ENCODE results near the gene N4BP2.

Gene N4BP2

GRCh38 chr4:40152637-40153036, 96.0 kb downstream of the N4BP2 start:
- no peak for DNase-seq (ENCODE audit: low read depth)

DNA sequence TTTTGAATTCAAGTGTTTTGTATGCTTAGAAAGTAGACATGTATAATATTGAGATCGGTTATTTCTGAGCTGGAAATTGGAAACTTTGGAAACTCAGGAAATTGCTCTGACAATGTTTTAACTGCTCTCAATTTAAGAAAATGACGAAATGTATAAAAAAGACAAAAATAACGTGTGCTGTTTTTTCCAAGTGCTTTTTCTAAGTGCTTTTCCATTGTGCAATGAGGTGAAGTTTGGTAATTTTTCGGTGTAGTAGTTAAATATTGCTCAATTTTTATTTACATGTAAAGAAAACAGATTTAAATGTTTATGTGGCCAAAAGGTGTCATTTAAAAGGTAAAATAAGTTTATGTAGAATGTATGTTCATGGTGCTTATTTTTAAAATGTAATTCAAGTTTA, 100.8 kb downstream of the N4BP2 start:
- no peak for DNase-seq (ENCODE audit: low read depth)

- no peak for DNase-seq (ENCODE audit: low read depth)
These were observed 103.6 kb downstream of the N4BP2 start for GRCh38 chr4:40160258-40160657.

- DNase-seq (ENCODE audit: low read depth) = no peak
These were observed 107.8 kb downstream of the N4BP2 start for GRCh38 chr4:40164459-40164858.

DNA sequence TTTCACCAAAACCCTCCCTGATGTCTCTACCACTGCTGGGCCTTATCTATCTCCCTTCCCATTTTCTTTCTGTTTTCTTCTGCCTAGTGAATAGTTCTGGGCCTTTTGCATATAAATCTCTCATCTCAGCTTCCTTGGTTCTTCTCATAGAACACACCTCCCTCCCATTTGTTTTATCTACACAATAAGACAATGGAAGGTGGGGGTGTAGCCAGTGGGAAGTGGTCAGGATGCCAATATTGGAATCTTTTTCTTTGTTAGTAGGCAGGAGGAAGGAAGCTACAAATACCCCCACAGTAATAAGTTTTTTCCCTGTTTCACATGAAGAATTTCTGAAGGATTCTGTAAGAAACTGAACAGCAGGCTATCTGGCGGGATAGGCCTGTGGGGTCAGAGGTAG, 109.3 kb downstream of the N4BP2 start:
- DNase-seq (ENCODE audit: low read depth) = no peak

DNA sequence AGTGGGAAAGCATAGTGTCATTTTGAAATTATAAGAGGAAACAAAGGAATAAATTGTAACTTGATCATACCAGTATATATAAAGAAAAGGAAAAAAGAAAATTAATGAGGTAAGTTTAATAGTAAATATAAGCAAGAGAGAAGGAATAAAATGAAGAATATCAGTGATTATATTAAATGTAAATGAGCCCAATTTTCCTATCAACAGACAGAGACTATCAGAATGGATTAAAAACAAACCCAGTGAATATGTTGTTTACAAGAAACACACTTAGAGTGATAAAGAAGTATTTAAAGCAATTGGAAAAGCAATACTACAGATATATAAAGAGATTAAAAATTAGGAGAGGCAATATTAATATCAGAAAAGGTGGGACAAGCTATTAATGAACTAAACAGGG, 111.4 kb downstream of the N4BP2 start:
- DNase-seq (ENCODE audit: low read depth) = no peak

DNA sequence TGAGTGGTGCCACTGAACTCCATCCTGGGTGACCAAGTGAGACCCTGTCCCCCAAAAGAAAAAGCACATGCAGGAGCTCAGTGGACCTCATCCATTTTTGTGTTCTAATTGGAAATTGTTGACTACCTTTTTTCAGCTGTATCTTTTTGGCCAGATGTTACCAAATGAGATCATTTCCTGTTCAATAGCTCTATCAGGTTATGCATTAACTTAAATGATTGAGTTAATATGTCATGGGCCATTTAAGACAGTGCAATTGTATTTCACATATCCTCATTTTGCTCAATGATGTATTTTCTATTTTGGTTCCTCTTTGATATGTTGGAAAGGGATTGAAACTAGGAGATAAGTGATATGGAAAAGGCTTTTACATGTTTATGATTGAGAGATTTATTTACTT, 113.9 kb downstream of the N4BP2 start:
- no peak for DNase-seq (ENCODE audit: low read depth)

DNA sequence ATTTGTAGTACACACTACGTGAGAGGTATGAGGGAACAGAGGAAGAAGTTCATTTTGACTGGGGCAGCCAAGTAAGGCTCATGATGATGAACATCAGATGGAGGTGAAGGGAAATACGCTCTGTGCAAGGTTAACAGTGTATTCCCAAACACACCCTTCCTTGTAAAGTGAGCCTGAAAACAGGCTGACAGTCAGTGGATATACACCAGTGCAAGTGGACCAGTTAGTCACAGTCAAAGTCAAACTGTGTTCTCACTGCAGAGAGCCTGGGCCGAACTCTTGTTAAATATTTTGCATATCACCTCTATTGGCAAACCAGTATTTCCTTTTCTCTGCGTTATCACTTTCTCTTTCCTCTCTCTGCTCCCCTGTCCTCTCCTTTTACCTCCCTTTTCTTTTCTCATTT, 116.8 kb downstream of the N4BP2 start:
- no peak for DNase-seq (ENCODE audit: low read depth)

DNA sequence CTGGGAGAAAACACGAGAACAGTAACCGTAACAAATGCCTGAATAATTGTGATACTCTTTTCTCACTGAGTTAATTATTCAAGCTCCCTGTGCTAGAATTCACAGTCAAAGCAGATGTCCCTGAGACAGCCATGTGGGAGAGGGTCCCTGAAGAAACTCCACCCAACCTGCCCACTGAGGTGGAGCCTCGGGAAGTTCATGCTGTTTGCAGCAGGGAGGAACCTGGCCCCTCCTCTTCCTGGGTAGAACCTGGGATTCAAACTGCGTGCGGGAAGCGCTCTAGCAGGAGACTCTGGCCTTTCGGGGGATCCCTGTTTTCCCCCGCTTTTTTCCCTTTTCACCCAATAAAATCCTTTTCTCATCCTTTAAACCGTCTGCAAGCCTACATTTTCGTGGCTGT, 120.0 kb downstream of the N4BP2 start:
- no peak for DNase-seq (ENCODE audit: low read depth)

GRCh38 chr4:40177591-40177990, 120.9 kb downstream of the N4BP2 start:
- DNase-seq (ENCODE audit: low read depth) = no peak

- DNase-seq (ENCODE audit: low read depth) = no peak
These were observed 122.0 kb downstream of the N4BP2 start for GRCh38 chr4:40178672-40179071.

DNA sequence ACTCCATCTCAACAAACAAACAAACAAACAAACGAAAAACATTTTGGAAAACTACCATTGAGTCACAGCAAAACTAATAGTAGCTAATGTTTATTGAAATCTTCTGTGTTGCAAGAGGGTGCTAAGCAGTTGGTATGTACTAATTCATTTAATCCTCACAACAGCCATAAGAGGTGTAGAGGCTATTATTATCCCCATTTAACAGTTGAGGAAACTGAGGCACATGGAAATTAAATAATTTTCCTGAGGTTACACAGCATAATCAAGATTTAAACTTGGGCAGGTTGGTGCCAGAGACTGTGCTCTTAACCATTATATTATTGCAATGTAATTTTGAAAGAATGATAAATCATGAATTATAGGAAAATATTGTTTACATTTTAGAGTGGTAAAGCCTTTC, 122.7 kb downstream of the N4BP2 start:
- no peak for DNase-seq (ENCODE audit: low read depth)

GRCh38 chr4:40180356-40180755, 123.7 kb downstream of the N4BP2 start:
- DNase-seq (ENCODE audit: low read depth) = no peak

GRCh38 chr4:40182001-40182400, 125.4 kb downstream of the N4BP2 start:
- no peak for DNase-seq (ENCODE audit: low read depth)

DNA sequence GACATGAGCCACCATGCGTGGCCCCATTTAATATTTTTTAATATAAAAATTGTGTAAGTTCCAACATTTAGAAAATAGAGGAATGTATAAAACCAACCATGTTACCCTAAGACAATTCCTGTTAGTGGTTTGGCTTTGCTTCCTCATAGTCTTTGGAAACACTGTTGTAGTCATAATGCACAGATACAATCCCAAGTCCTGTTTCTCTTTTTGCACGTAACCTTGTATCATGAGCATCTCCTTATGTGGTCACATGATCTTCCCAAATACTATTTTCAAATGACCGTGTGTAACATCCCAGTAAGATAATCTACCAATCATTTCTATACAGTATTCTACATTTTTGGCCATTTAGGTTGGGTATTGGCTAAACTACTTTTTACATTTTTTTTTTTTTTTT, 126.3 kb downstream of the N4BP2 start:
- DNase-seq (ENCODE audit: low read depth) = no peak

GRCh38 chr4:40183615-40184411, 127.2 kb downstream of the N4BP2 start:
- DNase-seq (ENCODE audit: low read depth) = no peak

- no peak for DNase-seq (ENCODE audit: low read depth)
These were observed 129.4 kb downstream of the N4BP2 start for GRCh38 chr4:40185830-40186664.

GRCh38 chr4:40186665-40187014, 130.0 kb downstream of the N4BP2 start:
- DNase-seq (ENCODE audit: low read depth) = no peak

DNA sequence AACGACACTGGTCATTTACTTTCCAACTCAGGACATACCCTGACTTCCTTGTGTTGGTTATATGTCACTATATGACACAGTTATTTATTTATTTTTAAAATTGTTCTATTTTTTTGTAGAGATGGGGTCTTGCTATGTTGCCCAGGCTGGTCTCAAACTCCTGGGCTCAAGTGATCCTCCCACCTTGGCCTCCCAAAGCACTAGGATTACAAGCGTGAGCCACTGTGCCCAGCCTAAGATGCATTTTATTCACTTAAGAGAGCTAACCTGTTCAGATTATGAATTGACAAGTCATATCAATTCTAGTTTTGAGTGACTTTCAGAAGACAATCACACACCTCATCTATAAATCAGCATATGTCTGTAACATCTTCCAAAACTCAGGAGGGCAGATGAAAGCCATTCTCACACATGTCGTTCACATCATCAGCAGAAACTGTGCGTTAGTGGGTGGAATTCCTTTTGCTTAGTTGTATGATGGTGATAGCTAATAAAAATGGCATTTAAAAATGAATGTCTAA, 130.8 kb downstream of the N4BP2 start:
- no peak for DNase-seq (ENCODE audit: low read depth)

GRCh38 chr4:40190019-40190418, 133.4 kb downstream of the N4BP2 start:
- no peak for DNase-seq (ENCODE audit: low read depth)

- no peak for DNase-seq (ENCODE audit: low read depth)
These were observed 133.8 kb downstream of the N4BP2 start for GRCh38 chr4:40190465-40190864.

DNA sequence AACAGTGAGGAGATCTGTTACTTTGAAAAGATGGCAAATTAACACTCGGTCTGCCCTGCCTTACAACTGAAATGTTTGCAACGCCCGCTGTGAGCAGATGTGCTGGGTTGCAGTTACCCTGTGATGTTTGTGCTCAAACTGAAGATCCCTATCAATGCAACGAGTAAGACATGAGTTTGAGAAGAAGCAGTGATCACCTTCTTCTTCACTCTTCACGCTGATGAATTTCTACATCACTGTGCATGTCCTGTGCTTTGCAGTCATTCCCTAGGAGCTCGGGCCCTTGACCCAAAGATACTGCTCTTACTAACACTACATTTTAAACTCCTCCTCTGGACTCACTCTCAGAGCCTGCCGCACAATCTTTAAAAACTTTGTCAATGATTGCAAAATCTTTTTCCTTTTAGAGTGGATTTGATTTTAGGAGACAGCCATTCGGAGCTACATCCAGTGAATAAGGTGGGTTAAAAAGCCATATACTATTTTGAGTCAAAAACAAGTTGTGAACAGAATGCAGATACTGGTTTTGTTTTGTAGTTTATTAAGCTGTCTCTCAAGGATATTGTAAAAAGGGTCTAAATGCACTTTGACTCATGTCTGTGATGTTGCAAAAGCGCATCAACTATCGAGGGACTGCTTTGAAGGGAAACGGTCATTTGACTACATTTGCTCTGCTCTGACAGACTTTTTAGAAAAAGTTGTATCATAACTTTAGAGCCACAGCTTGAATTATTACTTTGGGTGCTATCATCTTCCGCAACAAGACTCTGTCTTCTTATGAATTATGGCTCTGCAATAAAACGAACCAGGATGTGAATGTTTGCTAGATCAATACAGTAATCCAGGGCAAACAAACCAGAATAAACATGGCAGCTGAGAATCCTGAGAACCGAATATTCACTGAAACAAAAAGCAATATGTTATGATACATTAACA, 134.5 kb downstream of the N4BP2 start:
- DNase-seq (ENCODE audit: low read depth) = no peak

Data from stimulated activated CD8-positive, alpha-beta memory T cell treated with anti-CD3 and anti-CD28 coated beads, Interleukin-15, amount 100 ng/mL, for 1 hour (primary cell).